Kidney capillary endothelial cell (primary cell): ENCODE results near the gene GPR176.
"Not testable (repeated sequence)": the region's sequence is repeated elsewhere in the genome, so short reads cannot be mapped to it uniquely, and the experiment has no call there.

Experiments used
- DNase-seq: peaks from one replicate; pipeline ENCODE4 v3.0.0-alpha.2; 2018; ENCODE audit warnings: low spot score

GPR176 gene

GRCh38 chr15:39936187-39936586 is 16.1 kb upstream of the GPR176 start:
- peak; percentile 33 for DNase-seq

GRCh38 chr15:39935241-39935640 is 15.2 kb upstream of the GPR176 start:
- no peak for DNase-seq

DNA sequence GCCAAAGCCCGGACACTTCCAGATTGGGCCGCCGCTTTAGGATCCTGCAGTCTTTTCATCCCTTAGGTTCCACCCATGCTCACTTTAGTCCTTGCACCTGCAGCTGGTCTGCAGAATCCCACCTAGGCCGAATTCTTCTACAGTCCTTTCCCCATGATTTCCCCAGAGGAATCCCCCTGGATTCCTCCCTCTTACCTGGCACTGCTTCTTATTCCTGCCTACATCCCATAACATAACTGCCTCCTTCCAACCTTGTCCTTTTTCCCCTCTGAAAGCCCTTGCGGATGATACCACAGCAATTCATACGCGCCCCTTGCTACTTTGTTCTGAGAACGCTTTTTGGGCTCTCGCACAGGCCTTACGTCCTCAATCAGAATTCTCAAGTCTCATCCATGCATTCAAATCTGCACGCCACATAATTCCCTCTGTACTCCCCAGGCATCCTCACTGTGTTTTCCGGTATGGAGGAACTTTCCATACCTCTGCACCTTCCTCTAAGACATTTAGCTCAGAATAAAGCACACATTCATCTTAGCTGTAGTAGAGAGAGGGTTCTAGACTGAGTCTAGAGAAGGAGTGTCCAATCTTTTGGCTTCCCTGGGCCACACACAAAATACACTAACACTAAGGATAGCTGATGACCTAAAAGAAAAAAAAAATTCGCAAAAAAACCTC is 14.5 kb upstream of the GPR176 start:
- no peak for DNase-seq

DNA sequence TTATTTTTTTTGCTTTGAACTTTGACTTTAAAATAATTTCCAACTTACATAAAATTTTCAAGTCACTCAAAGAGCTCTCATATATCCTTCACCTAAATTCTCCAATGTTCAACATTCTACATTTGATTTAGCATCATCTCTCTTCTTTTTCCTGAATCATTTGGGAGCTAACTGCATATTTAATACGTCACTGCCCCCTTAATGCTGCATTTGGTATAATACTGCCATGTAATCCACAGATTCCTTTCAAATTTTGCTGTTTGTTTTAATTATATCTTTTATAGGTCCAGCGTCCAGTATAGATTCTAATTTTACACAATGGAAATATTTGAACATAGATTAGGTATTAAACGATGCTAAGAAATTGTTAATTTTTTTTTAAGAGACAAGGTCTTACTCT is 11.5 kb upstream of the GPR176 start:
- no peak for DNase-seq

- no peak for DNase-seq
Observed at GRCh38 chr15:39926526-39926925, 6.5 kb upstream of the GPR176 start.

DNA sequence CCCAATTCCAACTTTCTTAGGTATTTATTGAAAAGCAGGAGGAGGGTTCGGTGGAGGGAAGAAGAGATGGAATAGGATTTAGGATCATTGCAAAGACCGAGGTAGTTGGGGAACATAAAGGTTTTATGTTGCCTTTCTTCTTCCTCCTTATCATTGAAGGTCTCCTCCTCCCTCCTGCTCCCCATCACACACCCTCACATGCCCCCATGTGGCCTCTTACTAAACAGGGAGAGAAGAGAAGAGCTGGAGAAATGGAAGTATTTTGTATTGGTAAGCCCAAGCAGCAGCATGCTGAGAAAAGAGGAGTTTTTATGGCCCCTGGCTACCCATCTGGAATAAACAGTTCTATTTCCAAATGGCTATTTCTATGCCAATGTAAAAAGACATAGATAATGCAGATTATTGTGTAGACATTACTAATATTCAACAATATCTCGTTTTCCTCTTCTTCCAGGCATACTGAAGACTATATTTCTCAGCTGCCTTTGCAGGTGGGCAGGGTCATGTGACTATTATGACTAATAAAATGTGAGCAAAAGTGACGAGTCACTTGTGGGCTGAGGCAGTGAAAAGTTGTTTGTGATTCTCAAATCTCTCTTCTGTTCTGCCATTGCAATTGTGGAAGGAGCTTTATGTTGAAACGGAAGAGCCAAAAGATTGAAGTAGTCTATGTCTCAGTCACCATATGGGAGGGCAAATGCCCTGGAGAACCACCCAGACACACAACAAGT is 5.2 kb upstream of the GPR176 start:
- DNase-seq: peak; percentile 49

GRCh38 chr15:39924437-39924836 is 4.4 kb upstream of the GPR176 start:
- DNase-seq: no peak

DNA sequence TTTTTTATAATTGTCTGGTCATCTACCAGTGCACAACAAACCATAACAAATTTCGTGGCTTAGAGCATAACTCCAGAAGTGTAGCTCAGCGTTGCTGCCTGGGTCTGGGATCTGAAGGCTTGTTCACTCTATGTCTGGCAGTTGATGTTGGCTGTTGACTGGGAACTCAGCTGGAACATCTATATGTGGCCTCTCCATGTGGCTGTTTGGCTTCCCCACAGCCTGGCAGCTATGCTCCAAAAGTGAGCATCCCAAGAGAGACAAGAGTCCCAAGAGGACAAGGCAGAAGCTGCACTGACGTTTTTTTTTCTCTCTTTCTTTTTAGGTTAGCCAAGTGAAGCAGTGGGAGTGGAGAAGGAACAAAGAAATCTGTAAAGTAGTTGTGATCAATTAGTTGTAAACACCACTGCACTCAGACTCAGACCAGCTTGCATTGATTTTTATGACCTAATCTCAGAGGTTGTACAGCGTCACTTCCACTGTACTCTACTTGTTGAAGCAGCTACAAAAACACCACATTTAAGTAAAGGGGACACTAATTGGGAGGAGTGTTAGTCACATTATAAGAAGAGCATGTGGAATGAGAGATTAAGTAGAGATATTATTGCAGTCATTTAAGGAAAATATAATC is 2.5 kb upstream of the GPR176 start:
- DNase-seq: no peak

DNA sequence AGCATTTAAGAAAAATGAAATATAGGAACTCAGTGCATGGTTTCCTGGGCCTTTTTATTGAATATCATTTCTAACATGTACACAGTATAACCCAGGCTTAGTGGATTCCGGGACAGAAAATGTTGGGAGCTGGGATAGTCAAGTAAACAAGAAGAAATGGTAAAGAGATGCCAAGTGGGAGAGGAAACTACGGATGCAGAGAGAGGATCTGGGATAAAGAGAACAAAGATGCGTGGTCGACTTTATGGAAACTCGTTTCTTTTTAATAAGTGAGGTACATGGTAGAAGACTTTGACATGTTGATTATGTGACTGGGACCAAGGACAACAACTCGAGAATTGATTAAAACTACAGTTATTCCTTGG is 1.2 kb upstream of the GPR176 start:
- DNase-seq: no peak

DNA sequence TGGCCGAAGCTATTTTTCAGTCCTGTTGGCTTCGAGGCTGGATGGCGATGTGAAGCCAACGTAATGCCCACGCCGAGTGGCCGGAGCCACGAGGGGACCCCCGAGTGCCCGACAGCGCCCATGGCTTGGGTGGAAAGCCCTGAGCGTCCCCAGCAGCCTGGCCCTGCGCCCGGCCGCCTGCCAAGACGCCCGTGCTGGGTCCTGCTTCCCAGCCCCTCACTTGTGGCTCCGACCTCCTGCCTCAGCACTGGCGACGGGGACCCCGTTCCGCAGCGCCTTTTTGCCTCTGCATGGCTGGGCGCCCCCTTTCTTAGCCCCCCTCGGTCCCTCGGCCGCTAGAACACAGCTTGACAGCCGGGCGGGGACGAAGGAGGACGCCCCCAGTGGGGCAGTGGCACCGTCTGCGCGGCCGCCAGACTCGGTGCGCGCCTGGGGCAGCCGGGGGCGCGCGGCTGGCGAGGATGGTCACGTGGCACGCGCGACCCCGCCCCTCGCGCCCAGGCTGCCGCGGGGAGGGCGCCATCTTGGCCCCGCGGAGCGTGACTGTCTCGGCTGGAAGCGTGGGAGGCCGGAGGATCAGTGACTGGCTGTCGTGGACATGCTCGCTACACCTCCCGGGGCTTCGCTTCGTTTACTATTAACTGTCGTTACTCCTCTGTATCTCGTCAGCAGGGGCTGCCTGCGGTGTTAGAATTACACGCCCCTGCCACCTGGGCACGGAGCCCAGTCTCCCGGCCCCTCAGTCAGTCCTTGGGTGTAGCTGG is 626 bp upstream of the GPR176 start:
- DNase-seq: peak; percentile 84

DNA sequence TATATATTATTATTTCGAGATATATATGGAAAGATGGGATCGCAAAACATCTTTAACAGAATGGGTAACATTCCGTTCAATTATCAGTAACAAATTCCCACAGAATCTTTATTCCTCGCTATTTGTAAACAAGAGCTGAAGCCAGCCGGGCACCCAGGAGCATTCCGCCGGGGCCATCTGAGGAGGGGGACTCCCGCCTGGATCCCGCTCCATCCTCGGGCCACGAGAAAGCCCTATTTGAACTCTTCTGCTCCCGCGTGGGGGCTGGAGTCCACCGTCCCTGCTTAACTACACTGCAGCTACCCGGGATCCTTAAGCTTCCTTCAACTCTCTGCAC is 687 bp downstream of the GPR176 start:
- DNase-seq: no peak

GRCh38 chr15:39918688-39919385 is 1.2 kb downstream of the GPR176 start:
- peak; percentile 45 for DNase-seq

DNA sequence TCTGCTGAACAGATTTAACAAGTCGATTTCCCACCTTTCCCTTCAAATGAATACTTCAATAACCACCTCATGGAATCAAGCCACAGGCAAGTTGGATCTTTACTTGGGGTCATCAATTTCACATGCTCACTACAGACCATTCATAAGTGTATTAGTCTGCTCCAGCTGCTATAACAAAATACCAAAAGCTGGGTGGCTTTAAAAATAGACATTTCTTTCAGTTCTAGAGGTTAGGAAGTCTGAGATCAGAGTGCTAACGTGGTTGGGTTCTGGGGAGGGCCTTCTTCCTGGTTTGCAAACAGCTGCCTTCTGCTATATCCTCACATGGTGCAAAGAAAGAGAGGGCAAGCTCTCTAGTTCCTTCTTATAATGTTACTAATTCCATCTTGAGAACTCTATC is 5.1 kb downstream of the GPR176 start:
- DNase-seq: no peak

DNA sequence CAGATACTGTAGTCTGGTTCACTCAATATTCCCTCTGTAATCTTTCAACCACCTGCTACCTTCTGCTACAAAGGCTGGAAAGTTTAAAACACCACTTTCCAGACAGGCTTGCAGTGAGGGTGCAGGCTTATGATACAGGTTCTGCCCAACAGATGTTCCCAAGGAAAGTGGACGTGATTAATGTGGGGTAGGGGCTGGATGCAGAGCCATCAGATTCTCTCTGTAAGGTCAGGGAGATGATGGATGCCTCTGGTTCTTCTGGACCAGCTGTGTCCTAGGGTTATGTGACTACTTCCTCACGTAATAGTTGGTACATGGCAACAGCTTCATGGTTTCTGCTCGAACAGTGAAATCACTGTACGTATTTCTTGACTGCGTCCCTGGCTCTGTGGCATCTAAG is 11.1 kb downstream of the GPR176 start:
- no peak for DNase-seq

DNA sequence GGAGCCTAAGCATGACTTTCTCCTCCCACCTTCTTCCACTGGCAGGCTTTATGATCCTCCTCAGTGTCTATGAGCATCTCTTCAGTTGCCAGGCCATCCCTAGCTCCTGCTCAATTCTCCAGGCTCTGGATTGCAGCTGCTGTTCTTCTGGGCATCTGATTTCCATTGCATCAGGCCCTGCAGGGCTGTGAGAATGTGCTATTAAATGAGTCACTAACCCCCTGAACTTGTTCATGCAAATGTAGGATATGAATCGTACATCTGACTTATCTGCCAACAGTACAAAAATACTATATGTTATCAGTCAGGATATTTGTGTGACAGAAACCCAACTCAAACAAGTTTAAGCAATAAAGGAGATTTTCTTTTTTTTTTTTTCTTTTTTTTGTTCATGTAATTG is 11.9 kb downstream of the GPR176 start:
- peak; percentile 44 for DNase-seq

GRCh38 chr15:39907216-39907615 is 12.8 kb downstream of the GPR176 start:
- DNase-seq: no peak

GRCh38 chr15:39904115-39904514 is 16.0 kb downstream of the GPR176 start:
- DNase-seq: no peak

GRCh38 chr15:39898317-39898716 is 21.7 kb downstream of the GPR176 start:
- no peak for DNase-seq

DNA sequence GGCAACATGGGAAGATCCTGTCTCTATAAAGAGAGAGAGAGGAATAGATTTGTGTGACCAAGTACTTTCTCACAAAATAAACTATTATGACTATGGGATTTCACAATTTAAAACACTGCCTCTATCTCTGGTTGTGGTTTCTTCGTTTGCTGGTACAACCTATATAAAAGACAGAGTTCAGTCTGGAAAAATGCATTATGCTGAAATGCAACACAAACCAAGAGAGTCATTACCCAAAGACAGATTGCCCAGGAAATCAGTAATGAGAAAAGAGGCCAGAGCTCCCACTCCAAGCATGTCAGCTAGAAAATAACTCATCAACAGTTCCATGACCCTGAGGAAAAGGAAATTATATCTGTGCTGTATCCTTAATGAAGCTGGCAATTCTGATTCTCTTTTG is 23.2 kb downstream of the GPR176 start:
- no peak for DNase-seq

GRCh38 chr15:39896101-39896500 is 24.0 kb downstream of the GPR176 start:
- no peak for DNase-seq

GRCh38 chr15:39893051-39893450 is 27.0 kb downstream of the GPR176 start:
- not testable (repeated sequence) for DNase-seq

DNA sequence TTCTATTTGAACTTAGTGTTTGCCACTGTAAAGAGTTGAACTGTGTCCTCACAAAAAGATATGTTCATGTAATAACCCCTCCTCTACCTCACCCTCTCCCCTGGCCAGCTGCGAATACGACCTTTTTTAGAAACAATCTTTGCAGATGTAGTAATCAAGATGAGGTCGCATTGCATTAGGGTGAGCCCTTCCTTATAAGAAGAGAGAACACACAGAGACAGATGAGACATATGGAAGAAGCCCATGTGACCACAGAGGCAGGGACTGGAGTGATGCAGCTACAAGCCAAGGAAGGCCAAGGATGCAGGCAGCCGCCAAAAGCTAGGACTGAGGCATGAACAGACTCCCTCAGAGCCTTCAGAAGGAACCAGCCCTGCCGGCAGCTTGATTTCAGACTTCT is 27.6 kb downstream of the GPR176 start:
- no peak for DNase-seq
